ENCODE results near the gene HOXA3.

DNA sequence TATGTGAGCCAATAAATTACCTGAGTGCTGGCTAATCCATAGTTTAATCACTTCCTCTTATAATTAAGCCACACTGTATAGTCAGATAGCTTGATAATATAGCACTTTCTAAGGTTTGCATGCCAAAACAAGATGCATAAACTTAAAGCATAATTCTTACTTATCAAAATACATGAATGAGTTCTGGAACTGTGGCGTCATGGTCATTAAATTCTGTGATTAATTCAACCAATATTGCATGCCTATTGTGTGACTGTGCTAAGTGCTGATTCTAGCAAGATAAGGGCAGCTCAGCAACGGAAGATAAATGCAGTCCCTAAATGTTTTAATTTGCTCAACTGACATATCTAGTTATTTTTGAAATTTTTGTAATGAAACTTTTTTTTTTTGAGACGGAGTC is 86.2 kb downstream of the HOXA3 start:
- no peak for TF ChIP-seq POLR2A (IDR thresholded peaks at IDR 0.05)
- TF ChIP-seq, protein P1, sequence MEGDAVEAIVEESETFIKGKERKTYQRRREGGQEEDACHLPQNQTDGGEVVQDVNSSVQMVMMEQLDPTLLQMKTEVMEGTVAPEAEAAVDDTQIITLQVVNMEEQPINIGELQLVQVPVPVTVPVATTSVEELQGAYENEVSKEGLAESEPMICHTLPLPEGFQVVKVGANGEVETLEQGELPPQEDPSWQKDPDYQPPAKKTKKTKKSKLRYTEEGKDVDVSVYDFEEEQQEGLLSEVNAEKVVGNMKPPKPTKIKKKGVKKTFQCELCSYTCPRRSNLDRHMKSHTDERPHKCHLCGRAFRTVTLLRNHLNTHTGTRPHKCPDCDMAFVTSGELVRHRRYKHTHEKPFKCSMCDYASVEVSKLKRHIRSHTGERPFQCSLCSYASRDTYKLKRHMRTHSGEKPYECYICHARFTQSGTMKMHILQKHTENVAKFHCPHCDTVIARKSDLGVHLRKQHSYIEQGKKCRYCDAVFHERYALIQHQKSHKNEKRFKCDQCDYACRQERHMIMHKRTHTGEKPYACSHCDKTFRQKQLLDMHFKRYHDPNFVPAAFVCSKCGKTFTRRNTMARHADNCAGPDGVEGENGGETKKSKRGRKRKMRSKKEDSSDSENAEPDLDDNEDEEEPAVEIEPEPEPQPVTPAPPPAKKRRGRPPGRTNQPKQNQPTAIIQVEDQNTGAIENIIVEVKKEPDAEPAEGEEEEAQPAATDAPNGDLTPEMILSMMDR (IDR thresholded peaks at IDR 0.05), result no peak
